ENCODE measurements around the gene TMEM87A.

- TF ChIP-seq CTCF (conservative IDR thresholded peaks at IDR 0.05) (no peak), ZFX (IDR thresholded peaks at IDR 0.05) (no peak)
Measured at GRCh38 chr15:42198516-42198915, 74.7 kb downstream of the TMEM87A start.

All from C4-2B (cell line).